K562 (cell line): Measurements from ENCODE around the gene GMDS. TPM values are rescaled to one million over a fixed set of nuclear protein-coding genes. Genes with fewer than 3 reads are reported as not detected.

Experiments
- ATAC-seq: fragments of 200-7000 bp; cut with Tn5 transposase; 3 replicates; pipeline ENCODE4 v1.9.1; 2020; ENCODE audit warnings: moderate library complexity
- BruUV-seq: library from RNA; stranded (reverse); fragments of 400-500 nt; replicated peaks from 2 replicates; lab custom pipeline; 2021; lab: Mats Ljungman, UMichigan
- CTCF ChIA-PET: fragments of 300-600 bp; formaldehyde crosslinking; extraction: SDS; loops from one replicate; lab custom pipeline; 2021; ENCODE audit warnings: low intra/inter-chr PET ratio; lab: Yijun Ruan, JAX
- POLR2A ChIA-PET: fragments of 300-600, 350-650 bp; sonication (Branson Sonifier 250); formaldehyde crosslinking; extraction: SDS; loops from one replicate; lab custom pipeline; 2021; ENCODE audit warnings: antibody characterized with exemption, inconsistent platforms; lab: Yijun Ruan, JAX
- DNase-seq, 4 experiments: peaks; one replicate each; pipeline versions ENCODE4 v3.0.0 to v3.0.0-alpha.2; 2011 to 2018; ENCODE audit warnings: low spot score in 3 of 4, mixed read lengths in 3 of 4; ENCODE audit errors: extremely low read depth in 1 of 4
- FAIRE-seq: peaks from 2 replicates; lab custom pipeline; 2011; peaks lifted over from hg19 to GRCh38; lab: Jason Lieb, UNC
- H2AFZ ChIP-seq: 2 replicates; pipeline ENCODE4 v1.6.0; 2011; ENCODE audit warnings: low read depth, low read length, control low read depth, inconsistent platforms
- H3K27ac ChIP-seq: fragments of 200-600 bp; 3 replicates; pipeline ENCODE4 v1.8.0; 2011; ENCODE audit warnings: low read depth, mild to moderate bottlenecking, control low read depth, inconsistent platforms, low read length, moderate library complexity, mixed read lengths; ENCODE audit errors: extremely low read depth
- H3K27me3 ChIP-seq, 2 experiments: fragments of 300-600 bp in 1 of 2; 2 replicates in 1 of 2; 3 replicates in 1 of 2; pipeline versions ENCODE4 v1.6.0 to v1.8.0; 2011; ENCODE audit warnings: inconsistent platforms in 2 of 2, low read length in 2 of 2, mild to moderate bottlenecking in 1 of 2, mixed read lengths in 1 of 2, moderate library complexity in 1 of 2; ENCODE audit not compliant: control insufficient read depth in 2 of 2, insufficient read depth in 2 of 2
- H3K36me3 ChIP-seq: fragments of 300-600 bp; 3 replicates; pipeline ENCODE4 v1.8.0; 2011; ENCODE audit warnings: mild to moderate bottlenecking, low read length, inconsistent platforms; ENCODE audit not compliant: control insufficient read depth, insufficient read depth
- H3K4me1 ChIP-seq, 2 experiments: fragments of 200-600 bp in 1 of 2; replicated peaks in 1 of 2; 2 replicates in 1 of 2; 3 replicates in 1 of 2; pipeline versions ENCODE4 v1.5.1 to v1.8.0; 2011; ENCODE audit warnings: inconsistent platforms in 2 of 2, low read length in 2 of 2, mild to moderate bottlenecking in 1 of 2, mixed read lengths in 1 of 2, moderate library complexity in 1 of 2; ENCODE audit not compliant: control insufficient read depth in 2 of 2, insufficient read depth in 2 of 2
- H3K4me2 ChIP-seq: 2 replicates; pipeline ENCODE4 v1.6.1; 2011; ENCODE audit warnings: low read length, control low read depth, inconsistent platforms, mixed read lengths; ENCODE audit not compliant: insufficient read depth
- H3K4me3 ChIP-seq: fragments of 200-600 bp; sonication (generic), shearing (Covaris generic); 2 replicates; pipeline ENCODE4 v1.5.1; 2016; ENCODE audit warnings: control low read depth, inconsistent platforms
- H3K79me2 ChIP-seq: fragments of 200-600 bp; 3 replicates; pipeline ENCODE4 v1.8.0; 2011; ENCODE audit warnings: low read length, inconsistent platforms; ENCODE audit not compliant: control insufficient read depth, insufficient read depth
- H3K9ac ChIP-seq, 2 experiments: 2 replicates each; pipeline versions ENCODE4 v1.6.0 to v1.6.1; 2011; ENCODE audit warnings: low read depth in 2 of 2, low read length in 2 of 2, control low read depth in 1 of 2, inconsistent platforms in 1 of 2, mild to moderate bottlenecking in 1 of 2, mixed read lengths in 1 of 2; ENCODE audit not compliant: insufficient read depth in 1 of 2
- H3K9me1 ChIP-seq: one replicate; pipeline ENCODE4 v1.6.0; 2011; ENCODE audit warnings: inconsistent platforms, mild to moderate bottlenecking, low read length, moderate library complexity; ENCODE audit not compliant: control insufficient read depth, insufficient read depth
- H3K9me3 ChIP-seq: replicated peaks from 2 replicates; pipeline ENCODE4 v1.5.1; 2011; ENCODE audit warnings: low read depth, low read length, inconsistent platforms; ENCODE audit not compliant: control insufficient read depth, insufficient read depth
- H4K20me1 ChIP-seq: replicated peaks from 2 replicates; pipeline ENCODE4 v1.6.1; 2011; ENCODE audit warnings: low read length, inconsistent platforms, mixed read lengths; ENCODE audit not compliant: control insufficient read depth, insufficient read depth
- BRCA1 ChIP-seq, 2 experiments: fragments of 450-650 bp in 1 of 2; sonication (generic) in 1 of 2; formaldehyde crosslinking in 1 of 2; IDR thresholded peaks; 2 replicates each; pipeline versions ENCODE4 v1.5.0 to v1.6.1; 2017 to 2020; ENCODE audit warnings: mild to moderate bottlenecking in 1 of 2, missing genetic modification reagents in 1 of 2
- CBX8 ChIP-seq: fragments of 200-600 bp; sonication (generic); IDR thresholded peaks from 2 replicates; pipeline ENCODE4 v1.6.1; 2012; ENCODE audit warnings: borderline replicate concordance, mixed run types, low read depth, mild to moderate bottlenecking, moderate library complexity, mixed read lengths, low read length, control low read depth, inconsistent platforms; ENCODE audit not compliant: poor library complexity, severe bottlenecking; ENCODE audit errors: extremely low read depth
- CREBBP ChIP-seq: IDR thresholded peaks from one replicate; pipeline ENCODE4 v1.6.1; 2012; ENCODE audit warnings: low read depth, mild to moderate bottlenecking, control low read depth, inconsistent platforms, low read length
- EHMT2 ChIP-seq: fragments of 450-650 bp; IDR thresholded peaks from 2 replicates; pipeline ENCODE4 v1.6.1; 2018; ENCODE audit warnings: antibody characterized with exemption
- GABPA ChIP-seq: fragments of 200-800 bp; sonication (Bioruptor generic); conservative IDR thresholded peaks from 2 replicates; pipeline ENCODE4 v1.6.1; 2016; ENCODE audit warnings: low read depth, missing genetic modification characterization, missing compliant biosample characterization
- GATAD2B ChIP-seq: fragments of 450-650 bp; IDR thresholded peaks from 2 replicates; pipeline ENCODE4 v1.6.1; 2017; ENCODE audit warnings: mild to moderate bottlenecking, borderline replicate concordance
- HDAC1 ChIP-seq, 2 experiments: fragments of 450-650 bp; IDR thresholded peaks; 2 replicates each; pipeline ENCODE4 v1.6.1; 2016 to 2017; ENCODE audit warnings: inconsistent platforms in 1 of 2, mild to moderate bottlenecking in 1 of 2, moderate library complexity in 1 of 2
- HINFP ChIP-seq: fragments of 450-650 bp; conservative IDR thresholded peaks from 2 replicates; pipeline ENCODE4 v1.6.1; 2016; ENCODE audit warnings: missing genetic modification characterization, low read depth, mild to moderate bottlenecking, control low read depth, missing compliant biosample characterization
- KAT2B ChIP-seq: IDR thresholded peaks from one replicate; pipeline ENCODE4 v1.6.1; 2012; ENCODE audit warnings: low read depth, mild to moderate bottlenecking, control low read depth, inconsistent platforms, low read length, moderate library complexity
- RFX1 ChIP-seq: fragments of 450-650 bp; IDR thresholded peaks from 2 replicates; pipeline ENCODE4 v1.6.1; 2016; ENCODE audit warnings: mild to moderate bottlenecking, moderate library complexity
- RFX5 ChIP-seq: IDR thresholded peaks from 2 replicates; pipeline ENCODE4 v1.6.1; 2011; ENCODE audit warnings: low read depth, mild to moderate bottlenecking, improper control_type of control experiment, low read length
- SAFB ChIP-seq: fragments of 200-400 bp; formaldehyde crosslinking; IDR thresholded peaks from 2 replicates; pipeline ENCODE4 v1.6.1; 2017; ENCODE audit warnings: low read depth, low read length, borderline replicate concordance
- SMAD3 ChIP-seq: fragments of 450-650 bp; formaldehyde crosslinking; conservative IDR thresholded peaks from 2 replicates; pipeline ENCODE4 v1.4.0; 2020; ENCODE audit warnings: mild to moderate bottlenecking
- ZBTB7A ChIP-seq: IDR thresholded peaks from 2 replicates; pipeline ENCODE4 v1.6.1; 2011; ENCODE audit warnings: low read depth, mild to moderate bottlenecking, low read length, moderate library complexity, borderline replicate concordance; ENCODE audit not compliant: control insufficient read depth
- ZNF184 ChIP-seq: sonication (generic); formaldehyde crosslinking; IDR thresholded peaks from 2 replicates; pipeline ENCODE4 v1.5.0; 2020; ENCODE audit warnings: missing genetic modification reagents
- ZNF232 ChIP-seq: sonication (generic); formaldehyde crosslinking; IDR thresholded peaks from 2 replicates; pipeline ENCODE4 v1.8.0; 2022; ENCODE audit warnings: mild to moderate bottlenecking, missing genetic modification reagents
- ZNF3 ChIP-seq: fragments of 250-450 bp; sonication (Bioruptor Pico); IDR thresholded peaks from 2 replicates; pipeline ENCODE4 v1.5.0; 2021; ENCODE audit warnings: mild to moderate bottlenecking, moderate library complexity
- WGBS: fragments of 100-300 bp; shearing (Covaris generic); methylation state at CpG from one replicate; pipeline ENCODE4 v1.1.6; 2016; ENCODE audit warnings: low coverage, mixed read lengths; ENCODE audit not compliant: insufficient coverage; ENCODE audit errors: missing lambda C conversion rate; 5-methylcytosine and 5-hydroxymethylcytosine counted together
- in situ Hi-C: fragments of 300-500 bp; cut with MboI; formaldehyde crosslinking; loops from 4 replicates; pipeline ENCODE4 v1.15.0; 2018; ENCODE audit warnings: inconsistent platforms, mixed read lengths
- intact Hi-C: fragments of 100-400 bp; cut with micrococcal nuclease; formaldehyde crosslinking; loops from 2 replicates; pipeline ENCODE4 v1.14.2; 2022
- polyA plus RNA-seq, 8 experiments: library from polyadenylated mRNA; depleted of rRNA in 4 of 8; stranded (reverse) in 5 of 8; unstranded in 3 of 8; fragments of >200 nt; fragmentation: Nextera tagmentation in 2 of 8; fragmentation: Illumina TruSeq in 1 of 8; extraction: Ambion mirVana in 2 of 8; extraction: Trizol in 1 of 8; gene quantifications; 2 replicates each; pipeline versions ENCODE4 v1.2.1 to v1.2.3, GENCODE V29; 2011 to 2014; ENCODE audit warnings: inconsistent platforms in 1 of 8, missing spikeins in 1 of 8
- total RNA-seq, 7 experiments: library from RNA; depleted of rRNA in 6 of 7; stranded (reverse); fragments of >200 nt in 6 of 7; fragmentation: Illumina TruSeq in 2 of 7; extraction: Trizol in 2 of 7; gene quantifications; 2 replicates each; pipeline versions ENCODE4 v1.2.1 to v1.2.3, GENCODE V29; 2011 to 2021; ENCODE audit warnings: low replicate concordance in 1 of 7
- TF ChIP-seq, protein P1 (sequence below): fragments of 250-450 bp; sonication (Bioruptor Pico); IDR thresholded peaks from 2 replicates; pipeline ENCODE4 v1.5.0; 2021; ENCODE audit warnings: mild to moderate bottlenecking, moderate library complexity

Gene GMDS
- total and polyA plus RNA-seq, 9 of the 15 experiments (the other 6 are each of a cell fraction or from before 2014, with no cell fraction given): 0.48 to 31.8 (median 13.4) TPM

GRCh38 chr6:2254747-2255146, 9.3 kb upstream of the GMDS start:
- intact Hi-C loops (no loop called here), in situ Hi-C loops (no loop called here)
- Histone ChIP-seq H3K4me1 (no peaks in the 10 kb centered on the region), H3K36me3 (no peaks in the 10 kb centered on the region; the same call in 2 of the 3 replicates), H4K20me1 (no peaks in the 10 kb centered on the region), H3K27ac (no peak overlapping the region), H3K9ac (no peak overlapping the region), H3K4me3 (no peak overlapping the region), H3K4me2 (no peak overlapping the region), H2AFZ (no peak overlapping the region), H3K9me1 (no peaks in the 10 kb centered on the region), H3K9me3 (no peaks in the 10 kb centered on the region), H3K27me3 (no peaks in the 10 kb centered on the region), H3K79me2 (no peaks in the 10 kb centered on the region)
- POLR2A ChIA-PET: interaction anchor here (0.8 kb wide), 1 partner anchor 20 kb away, joined by 4 read pairs; no protein-coding TSS in a partner anchor
- FAIRE-seq (no peak), DNase-seq (no peak), ATAC-seq (0 out of 3 replicates have a peak, but pooled peaks have one; percentile 23)
- TF ChIP-seq EHMT2: no peak
- no peak for TF ChIP-seq GATAD2B
- TF ChIP-seq BRCA1 (IDR thresholded peaks at IDR 0.05): no peak
- TF ChIP-seq BRCA1 (CRISPR knock-in tag; IDR thresholded peaks at IDR 0.05): no peak
- TF ChIP-seq CREBBP: no peak
- no peak for TF ChIP-seq KAT2B
- no peak for TF ChIP-seq CBX8
- TF ChIP-seq RFX1: no peak
- no peak for TF ChIP-seq ZNF3 (CRISPR knock-in tag)
- TF ChIP-seq HINFP (tag): no peak
- TF ChIP-seq ZBTB7A: no peak
- TF ChIP-seq RFX5: no peak
- no peak for TF ChIP-seq ZNF184 (CRISPR knock-in tag)
- TF ChIP-seq, protein P1, sequence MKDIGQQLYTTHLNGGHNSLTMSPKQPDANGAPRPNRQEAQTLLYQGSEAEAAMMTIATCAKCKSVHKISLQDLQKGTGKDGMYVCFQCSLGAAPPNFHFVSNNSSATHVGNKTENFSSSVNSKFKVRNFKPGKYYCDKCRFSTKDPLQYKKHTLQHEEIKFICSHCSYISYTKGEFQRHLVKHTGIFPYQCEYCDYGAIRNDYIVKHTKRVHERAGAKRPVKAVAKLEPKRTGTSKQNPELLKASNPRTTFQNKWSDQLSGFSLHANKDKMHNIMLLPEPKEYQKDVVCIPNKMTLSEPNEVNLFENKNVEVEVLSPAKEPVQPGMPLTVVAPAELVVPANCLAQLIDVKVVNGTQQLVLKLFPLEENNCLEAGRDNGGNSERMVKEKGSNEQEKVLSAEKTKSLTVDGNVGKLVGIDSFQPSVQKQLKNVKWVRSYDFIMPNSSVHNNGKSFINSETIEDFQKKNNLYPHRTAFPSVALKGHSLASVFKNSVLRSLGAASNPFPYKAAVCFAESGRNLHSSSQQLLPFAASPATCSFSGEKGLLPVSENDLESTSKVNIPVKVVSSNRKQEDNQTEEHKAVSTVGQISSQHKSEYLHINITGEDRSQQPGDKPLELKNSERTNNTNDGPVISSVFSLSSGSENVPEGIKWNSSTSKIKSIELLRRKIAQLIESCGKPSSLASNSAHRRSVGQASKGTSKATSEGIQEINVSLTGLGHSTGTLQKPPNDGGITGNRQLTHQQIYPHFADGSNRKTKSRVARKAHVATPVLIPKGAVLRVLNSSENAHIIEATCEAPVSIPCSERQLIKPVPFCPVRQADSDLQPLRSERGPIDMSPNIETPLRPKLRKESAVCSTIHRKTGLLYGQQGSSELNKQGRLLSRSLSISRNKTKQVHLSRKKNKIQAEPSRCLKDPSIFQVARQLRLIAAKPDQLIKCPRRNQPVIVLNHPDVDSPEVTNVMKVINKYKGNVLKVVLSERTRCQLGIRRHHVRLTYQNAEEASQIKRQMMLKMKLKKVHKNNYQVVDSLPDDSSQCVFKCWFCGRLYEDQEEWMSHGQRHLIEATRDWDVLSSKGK (CRISPR knock-in tag): no peak
- no peak for TF ChIP-seq HDAC1 (IDR thresholded peaks at IDR 0.05)
- no peak for TF ChIP-seq SAFB
- TF ChIP-seq SMAD3 (CRISPR knock-in tag): no peak
- TF ChIP-seq ZNF232 (CRISPR knock-in tag): no peak
- TF ChIP-seq GABPA (tag): no peak
- no TSS peak for BruUV-seq
- CTCF ChIA-PET: no interaction called here
- 16% methylated on average over 3 of the region's 3 CpGs for WGBS
